ENCODE data around the gene MICAL2.

DNA sequence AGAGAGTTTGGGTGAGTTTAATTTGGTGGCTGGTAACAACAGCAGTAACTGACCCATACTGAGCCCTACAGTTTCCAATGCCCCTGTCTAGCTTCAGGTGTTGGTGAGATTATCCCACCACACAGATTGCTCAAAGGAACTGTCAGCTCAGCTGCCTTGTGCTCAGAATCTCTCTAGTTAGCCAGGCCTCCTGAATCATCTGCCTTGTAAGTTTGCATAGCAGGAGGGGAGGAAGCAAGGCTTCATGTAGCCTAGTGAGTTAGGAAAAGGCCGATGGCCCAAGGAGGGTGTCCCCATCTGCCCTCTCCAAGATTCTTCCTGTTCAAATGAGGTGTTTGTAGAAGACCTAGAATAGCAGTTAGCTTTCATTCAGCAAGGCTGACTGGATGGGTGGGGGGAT is 74.3 kb downstream of the MICAL2 start:
- TF ChIP-seq GABPA (IDR thresholded peaks at IDR 0.05; ENCODE audit: borderline replicate concordance, insufficient read depth, low read length) (no peak), SUZ12 (IDR thresholded peaks at IDR 0.05; ENCODE audit: low read length) (no peak), CBX8 (IDR thresholded peaks at IDR 0.05; ENCODE audit: borderline replicate concordance, low read depth, low read length) (no peak), CHD1 (IDR thresholded peaks at IDR 0.05; ENCODE audit: low read depth, low read length) (no peak), EZH2 (IDR thresholded peaks at IDR 0.05; ENCODE audit: low read depth, low read length, severe bottlenecking) (no peak), POLR2A (IDR thresholded peaks at IDR 0.05; ENCODE audit: control extremely low read depth in 1 of 2, low read depth in 2 of 2, low read length in 2 of 2) (no peak), CHD2 (IDR thresholded peaks at IDR 0.05; ENCODE audit: low read length) (no peak), RBBP5 (IDR thresholded peaks at IDR 0.05; ENCODE audit: borderline replicate concordance, low read depth, low read length) (no peak), PHF8 (conservative IDR thresholded peaks at IDR 0.05; ENCODE audit: low read depth, low read length) (no peak), YY1 (IDR thresholded peaks at IDR 0.05; ENCODE audit: low read depth, low read length) (no peak), JUN (IDR thresholded peaks at IDR 0.05; ENCODE audit: low read depth, low read length) (no peak), RAD21 (IDR thresholded peaks at IDR 0.05 in 1 of 2, conservative IDR thresholded peaks at IDR 0.05 in 1 of 2; ENCODE audit: low read depth in 2 of 2, low read length in 2 of 2) (no peak), RFX5 (IDR thresholded peaks at IDR 0.05; ENCODE audit: borderline replicate concordance, low read depth, low read length) (no peak)

Data from H1 (cell line).